IMR-90 (cell line): ENCODE measurements around the gene LRRC56.

ENCODE experiments used
- CEBPB ChIP-seq: IDR thresholded peaks from 2 replicates; pipeline ENCODE4 v1.6.1; 2012; ENCODE audit warnings: low read depth, low read length, improper control_type of control experiment
- ELK1 ChIP-seq: fragments of 150-350 bp; IDR thresholded peaks from 2 replicates; pipeline ENCODE4 v1.6.1; 2016; ENCODE audit warnings: low read depth, mild to moderate bottlenecking, low read length, moderate library complexity, borderline replicate concordance
- SMC3 ChIP-seq: fragments of 150-350 bp; IDR thresholded peaks from 2 replicates; pipeline ENCODE4 v1.6.1; 2016; ENCODE audit warnings: low read depth, mild to moderate bottlenecking, antibody characterized with exemption, low read length, moderate library complexity

DNA sequence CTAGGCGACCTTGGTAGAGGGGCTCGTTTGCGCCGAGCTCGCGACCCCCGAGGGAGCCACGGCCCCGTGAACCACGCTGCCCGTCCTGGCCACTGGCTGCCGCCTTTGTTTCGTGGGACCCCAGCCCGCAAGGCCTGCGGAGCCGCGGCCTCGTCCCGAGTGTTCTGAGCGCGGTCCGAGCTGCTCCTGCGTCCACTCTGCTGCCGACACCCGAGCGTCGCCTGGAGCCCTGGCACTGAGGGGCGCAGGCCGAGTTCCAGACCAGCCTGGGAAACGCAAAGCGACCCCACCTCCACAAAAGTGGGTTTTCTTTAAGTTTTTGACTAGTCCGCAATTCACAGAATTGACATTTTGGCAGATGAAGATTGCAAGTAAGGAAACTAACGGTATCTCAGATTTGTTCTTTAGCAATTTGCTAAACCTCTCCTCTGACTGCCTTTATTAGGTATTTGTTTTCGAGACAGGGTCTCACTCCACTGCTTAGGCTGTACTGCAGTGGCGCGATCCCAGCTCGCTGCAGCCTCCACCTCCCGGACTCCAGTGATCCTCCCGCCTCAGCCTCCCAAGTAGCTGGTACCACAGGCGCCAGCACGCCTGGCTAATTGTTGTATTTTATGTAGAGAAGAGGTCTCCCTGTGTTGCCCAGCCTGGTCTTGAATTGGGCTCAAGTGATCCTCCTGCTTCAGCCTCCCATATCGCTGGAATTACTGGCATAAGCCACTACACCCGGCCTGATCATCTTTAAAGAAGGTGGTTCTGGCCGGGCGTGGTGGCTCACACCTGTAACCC, 29.4 kb upstream of the LRRC56 start:
- TF ChIP-seq SMC3 = no peak
- TF ChIP-seq ELK1 = no peak
- TF ChIP-seq CEBPB = no peak
